ENCODE data around the gene HSDL2. TPM values are rescaled to one million over a fixed set of nuclear protein-coding genes. Genes with fewer than 3 reads are reported as not detected.
A peak's percentile ranks its signal among the peaks of the same experiment; 100 is the strongest.

HSDL2 gene
- polyA plus RNA-seq, 1 of the 3 experiments (the other 2 are of a cell fraction): 14.4 TPM

DNA sequence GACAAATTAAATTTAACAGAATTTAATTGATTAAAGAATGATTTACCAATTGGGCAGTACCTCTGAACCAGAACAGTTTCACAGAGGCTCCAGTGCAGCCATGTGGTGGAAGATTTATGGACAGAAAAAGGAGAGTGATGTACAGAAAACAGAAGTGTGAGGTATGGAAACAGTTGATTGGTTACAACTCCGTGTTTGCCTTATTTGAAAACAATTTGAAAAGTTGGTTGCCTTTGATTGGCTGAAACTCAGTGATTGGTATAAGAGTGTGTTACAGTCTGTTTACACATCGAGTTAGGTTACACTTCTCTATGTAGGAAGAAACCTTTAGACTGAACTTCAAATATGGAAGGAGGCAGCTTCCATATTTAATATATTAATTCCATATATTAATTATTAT lies 136.9 kb downstream of the HSDL2 start (continued):
- TF ChIP-seq, protein P1, sequence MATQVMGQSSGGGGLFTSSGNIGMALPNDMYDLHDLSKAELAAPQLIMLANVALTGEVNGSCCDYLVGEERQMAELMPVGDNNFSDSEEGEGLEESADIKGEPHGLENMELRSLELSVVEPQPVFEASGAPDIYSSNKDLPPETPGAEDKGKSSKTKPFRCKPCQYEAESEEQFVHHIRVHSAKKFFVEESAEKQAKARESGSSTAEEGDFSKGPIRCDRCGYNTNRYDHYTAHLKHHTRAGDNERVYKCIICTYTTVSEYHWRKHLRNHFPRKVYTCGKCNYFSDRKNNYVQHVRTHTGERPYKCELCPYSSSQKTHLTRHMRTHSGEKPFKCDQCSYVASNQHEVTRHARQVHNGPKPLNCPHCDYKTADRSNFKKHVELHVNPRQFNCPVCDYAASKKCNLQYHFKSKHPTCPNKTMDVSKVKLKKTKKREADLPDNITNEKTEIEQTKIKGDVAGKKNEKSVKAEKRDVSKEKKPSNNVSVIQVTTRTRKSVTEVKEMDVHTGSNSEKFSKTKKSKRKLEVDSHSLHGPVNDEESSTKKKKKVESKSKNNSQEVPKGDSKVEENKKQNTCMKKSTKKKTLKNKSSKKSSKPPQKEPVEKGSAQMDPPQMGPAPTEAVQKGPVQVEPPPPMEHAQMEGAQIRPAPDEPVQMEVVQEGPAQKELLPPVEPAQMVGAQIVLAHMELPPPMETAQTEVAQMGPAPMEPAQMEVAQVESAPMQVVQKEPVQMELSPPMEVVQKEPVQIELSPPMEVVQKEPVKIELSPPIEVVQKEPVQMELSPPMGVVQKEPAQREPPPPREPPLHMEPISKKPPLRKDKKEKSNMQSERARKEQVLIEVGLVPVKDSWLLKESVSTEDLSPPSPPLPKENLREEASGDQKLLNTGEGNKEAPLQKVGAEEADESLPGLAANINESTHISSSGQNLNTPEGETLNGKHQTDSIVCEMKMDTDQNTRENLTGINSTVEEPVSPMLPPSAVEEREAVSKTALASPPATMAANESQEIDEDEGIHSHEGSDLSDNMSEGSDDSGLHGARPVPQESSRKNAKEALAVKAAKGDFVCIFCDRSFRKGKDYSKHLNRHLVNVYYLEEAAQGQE (IDR thresholded peaks at IDR 0.05; ENCODE audit: low read depth, low read length): no peak
- TF ChIP-seq RAD21 (IDR thresholded peaks at IDR 0.05; ENCODE audit: low read length): no peak

DNA sequence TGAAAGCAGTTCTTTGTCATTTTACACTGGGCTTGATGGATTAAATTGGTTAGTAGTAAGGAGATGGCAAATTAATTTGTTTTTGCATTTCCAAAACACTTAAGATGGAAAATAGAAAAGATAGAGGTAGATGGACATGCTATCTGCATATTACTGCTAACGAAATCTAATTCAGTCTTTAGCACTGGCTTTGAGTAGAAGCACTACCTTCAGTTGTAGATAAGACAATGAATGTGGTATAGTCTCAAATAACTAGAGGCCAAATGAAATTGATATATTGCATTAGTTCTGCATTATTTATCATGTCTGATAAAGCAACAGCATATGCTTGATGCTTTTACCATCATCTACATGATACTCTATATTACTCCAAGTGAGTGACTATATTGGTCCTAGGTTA lies 140.2 kb downstream of the HSDL2 start:
- no peaks in the 10 kb centered on the region for H3K36me3 ChIP-seq (replicated peaks in 1 of 2; ENCODE audit: control insufficient read depth in 1 of 2, insufficient read depth in 2 of 2, low read length in 1 of 2)
- no peaks in the 10 kb centered on the region for H4K20me1 ChIP-seq (ENCODE audit: insufficient read depth)
- H3K4me2 ChIP-seq: no peak overlapping the region
- H3K9me2 ChIP-seq: no peaks in the 10 kb centered on the region
- H3K9ac ChIP-seq: no peak overlapping the region
- no peaks in the 10 kb centered on the region for H3K27me3 ChIP-seq (ENCODE audit: insufficient read depth)
- 91% methylated on average over 1 of the region's 1 CpG for WGBS (ENCODE audit: low lambda C conversion rate)
- DNase-seq: peak; percentile 24
- H3F3A ChIP-seq (replicated peaks; ENCODE audit: insufficient read depth): peaks cover 4% of the 10 kb centered on the region
- H3K4me3 ChIP-seq (ENCODE audit: low read depth in 2 of 2, low read length in 1 of 2): no peak overlapping the region
- H3K4me1 ChIP-seq (ENCODE audit: control insufficient read depth in 1 of 2, insufficient read depth in 2 of 2, low read depth in 1 of 2, low read length in 1 of 2): peaks cover 0 to 6% of the 10 kb centered on the region in 2 experiments; a peak in 2 of 4 replicates
- no peak overlapping the region for H2AFZ ChIP-seq (ENCODE audit: low read depth)
- ChIA-PET POLR2A (no interaction called here), CTCF (interaction anchor here (0.8 kb wide), 2 partner anchors 11 to 104 kb away, joined by 3 read pairs; no protein-coding TSS in a partner anchor)
- no peak overlapping the region for H3K27ac ChIP-seq (ENCODE audit: low read depth in 2 of 2, low read length in 1 of 2)
- H3K79me2 ChIP-seq (ENCODE audit: insufficient read depth): no peaks in the 10 kb centered on the region; the same call in 1 of the 2 replicates
- TF ChIP-seq EP300 (IDR thresholded peaks at IDR 0.05; ENCODE audit: borderline replicate concordance in 1 of 2, low read depth in 1 of 2, low read length in 1 of 2) (peak in 1 of 2 experiments; percentile 63; a peak in 2 of 4 replicates), GATA2 (CRISPR knock-in tag; IDR thresholded peaks at IDR 0.05) (peak; percentile 86), RCOR1 (IDR thresholded peaks at IDR 0.05; ENCODE audit: low read length) (peak; percentile 66; the same call in 1 of the 2 replicates), CHD2 (IDR thresholded peaks at IDR 0.05; ENCODE audit: low read length, partially characterized antibody) (no peak), SMC3 (IDR thresholded peaks at IDR 0.05; ENCODE audit: low read depth, low read length) (no peak)
- no peaks in the 10 kb centered on the region for H3K9me3 ChIP-seq

DNA sequence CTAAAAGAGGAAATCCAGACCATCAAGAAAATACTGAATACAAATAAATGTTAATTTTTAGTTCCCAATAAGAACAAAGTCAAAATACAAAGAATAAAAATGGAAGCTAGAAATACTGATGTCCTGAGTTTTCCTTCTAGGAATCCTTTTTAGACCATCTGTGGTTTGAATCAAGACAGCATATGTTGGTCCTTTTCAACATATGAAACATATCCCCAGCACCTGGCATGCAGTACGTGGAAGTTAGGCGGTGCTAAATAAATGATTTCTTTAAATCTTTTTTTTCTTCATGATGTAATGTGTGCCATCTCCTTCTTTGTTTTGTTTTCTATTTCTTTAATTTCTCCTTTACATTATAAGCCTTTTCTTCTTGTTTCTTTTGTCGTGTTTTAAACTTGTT lies 140.7 kb downstream of the HSDL2 start:
- no peak overlapping the region for H3K4me3 ChIP-seq (ENCODE audit: low read depth in 2 of 2, low read length in 1 of 2)
- 88% methylated on average over 3 of the region's 3 CpGs for WGBS (ENCODE audit: low lambda C conversion rate)
- H3K9me3 ChIP-seq: no peaks in the 10 kb centered on the region
- H3K36me3 ChIP-seq (replicated peaks in 1 of 2; ENCODE audit: control insufficient read depth in 1 of 2, insufficient read depth in 2 of 2, low read length in 1 of 2): no peaks in the 10 kb centered on the region
- H4K20me1 ChIP-seq (ENCODE audit: insufficient read depth): no peaks in the 10 kb centered on the region
- H3K9ac ChIP-seq: no peak overlapping the region
- DNase-seq: no peak
- peaks cover 4% of the 10 kb centered on the region for H3F3A ChIP-seq (replicated peaks; ENCODE audit: insufficient read depth)
- POLR2A ChIA-PET: no interaction called here
- H2AFZ ChIP-seq (ENCODE audit: low read depth): no peak overlapping the region
- no peak overlapping the region for H3K4me2 ChIP-seq
- no peaks in the 10 kb centered on the region for H3K27me3 ChIP-seq (ENCODE audit: insufficient read depth)
- no peaks in the 10 kb centered on the region; the same call in 1 of the 2 replicates for H3K79me2 ChIP-seq (ENCODE audit: insufficient read depth)
- peaks cover 0 to 6% of the 10 kb centered on the region in 2 experiments; a peak in 2 of 4 replicates for H3K4me1 ChIP-seq (ENCODE audit: control insufficient read depth in 1 of 2, insufficient read depth in 2 of 2, low read depth in 1 of 2, low read length in 1 of 2)
- no peak overlapping the region for H3K27ac ChIP-seq (ENCODE audit: low read depth in 2 of 2, low read length in 1 of 2)
- H3K9me2 ChIP-seq: no peaks in the 10 kb centered on the region
- CTCF ChIA-PET: interaction anchor here (0.8 kb wide), 1 partner anchor 11 kb away, joined by 3 read pairs; no protein-coding TSS in a partner anchor
- TF ChIP-seq, protein P2, sequence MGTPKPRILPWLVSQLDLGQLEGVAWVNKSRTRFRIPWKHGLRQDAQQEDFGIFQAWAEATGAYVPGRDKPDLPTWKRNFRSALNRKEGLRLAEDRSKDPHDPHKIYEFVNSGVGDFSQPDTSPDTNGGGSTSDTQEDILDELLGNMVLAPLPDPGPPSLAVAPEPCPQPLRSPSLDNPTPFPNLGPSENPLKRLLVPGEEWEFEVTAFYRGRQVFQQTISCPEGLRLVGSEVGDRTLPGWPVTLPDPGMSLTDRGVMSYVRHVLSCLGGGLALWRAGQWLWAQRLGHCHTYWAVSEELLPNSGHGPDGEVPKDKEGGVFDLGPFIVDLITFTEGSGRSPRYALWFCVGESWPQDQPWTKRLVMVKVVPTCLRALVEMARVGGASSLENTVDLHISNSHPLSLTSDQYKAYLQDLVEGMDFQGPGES (IDR thresholded peaks at IDR 0.05; ENCODE audit: low read depth, low read length): no peak
- TF ChIP-seq, protein P3, sequence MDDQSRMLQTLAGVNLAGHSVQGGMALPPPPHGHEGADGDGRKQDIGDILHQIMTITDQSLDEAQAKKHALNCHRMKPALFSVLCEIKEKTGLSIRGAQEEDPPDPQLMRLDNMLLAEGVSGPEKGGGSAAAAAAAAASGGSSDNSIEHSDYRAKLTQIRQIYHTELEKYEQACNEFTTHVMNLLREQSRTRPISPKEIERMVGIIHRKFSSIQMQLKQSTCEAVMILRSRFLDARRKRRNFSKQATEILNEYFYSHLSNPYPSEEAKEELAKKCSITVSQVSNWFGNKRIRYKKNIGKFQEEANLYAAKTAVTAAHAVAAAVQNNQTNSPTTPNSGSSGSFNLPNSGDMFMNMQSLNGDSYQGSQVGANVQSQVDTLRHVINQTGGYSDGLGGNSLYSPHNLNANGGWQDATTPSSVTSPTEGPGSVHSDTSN (IDR thresholded peaks at IDR 0.05): no peak
- no peak for TF ChIP-seq RCOR1 (IDR thresholded peaks at IDR 0.05; ENCODE audit: low read length)
- no peak for TF ChIP-seq FOXJ3 (CRISPR knock-in tag; IDR thresholded peaks at IDR 0.05)
- TF ChIP-seq NFIC (IDR thresholded peaks at IDR 0.05; ENCODE audit: borderline replicate concordance): no peak
- TF ChIP-seq, protein P4, sequence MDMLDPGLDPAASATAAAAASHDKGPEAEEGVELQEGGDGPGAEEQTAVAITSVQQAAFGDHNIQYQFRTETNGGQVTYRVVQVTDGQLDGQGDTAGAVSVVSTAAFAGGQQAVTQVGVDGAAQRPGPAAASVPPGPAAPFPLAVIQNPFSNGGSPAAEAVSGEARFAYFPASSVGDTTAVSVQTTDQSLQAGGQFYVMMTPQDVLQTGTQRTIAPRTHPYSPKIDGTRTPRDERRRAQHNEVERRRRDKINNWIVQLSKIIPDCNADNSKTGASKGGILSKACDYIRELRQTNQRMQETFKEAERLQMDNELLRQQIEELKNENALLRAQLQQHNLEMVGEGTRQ (IDR thresholded peaks at IDR 0.05; ENCODE audit: borderline replicate concordance, low read depth, low read length): no peak
- TF ChIP-seq TEAD4 (IDR thresholded peaks at IDR 0.05; ENCODE audit: borderline replicate concordance, insufficient read depth): no peak
- TF ChIP-seq MXI1 (IDR thresholded peaks at IDR 0.05; ENCODE audit: low read depth, low read length): no peak
- TF ChIP-seq, protein P5, sequence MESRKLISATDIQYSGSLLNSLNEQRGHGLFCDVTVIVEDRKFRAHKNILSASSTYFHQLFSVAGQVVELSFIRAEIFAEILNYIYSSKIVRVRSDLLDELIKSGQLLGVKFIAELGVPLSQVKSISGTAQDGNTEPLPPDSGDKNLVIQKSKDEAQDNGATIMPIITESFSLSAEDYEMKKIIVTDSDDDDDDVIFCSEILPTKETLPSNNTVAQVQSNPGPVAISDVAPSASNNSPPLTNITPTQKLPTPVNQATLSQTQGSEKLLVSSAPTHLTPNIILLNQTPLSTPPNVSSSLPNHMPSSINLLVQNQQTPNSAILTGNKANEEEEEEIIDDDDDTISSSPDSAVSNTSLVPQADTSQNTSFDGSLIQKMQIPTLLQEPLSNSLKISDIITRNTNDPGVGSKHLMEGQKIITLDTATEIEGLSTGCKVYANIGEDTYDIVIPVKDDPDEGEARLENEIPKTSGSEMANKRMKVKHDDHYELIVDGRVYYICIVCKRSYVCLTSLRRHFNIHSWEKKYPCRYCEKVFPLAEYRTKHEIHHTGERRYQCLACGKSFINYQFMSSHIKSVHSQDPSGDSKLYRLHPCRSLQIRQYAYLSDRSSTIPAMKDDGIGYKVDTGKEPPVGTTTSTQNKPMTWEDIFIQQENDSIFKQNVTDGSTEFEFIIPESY (IDR thresholded peaks at IDR 0.05; ENCODE audit: borderline replicate concordance, low read depth): no peak
- TF ChIP-seq EZH2phosphoT487 (IDR thresholded peaks at IDR 0.05; ENCODE audit: borderline replicate concordance, low read depth): no peak
